Stimulated activated CD4-positive, alpha-beta T cell treated with anti-CD3 and anti-CD28 coated beads, Interleukin-2, amount 100 ng/mL, for 24 hours (primary cell): Measurements from ENCODE around the gene MSI1.

Experiments used
- DNase-seq, 2 donors: peaks; one replicate each; pipeline ENCODE4 v3.0.0-alpha.2; 2020

MSI1 gene

GRCh38 chr12:120368789-120369602, at the start of gene MSI1:
Gene MSI1 (minus strand): TSS chr12:120369164. CDS start chr12:120369091, 73 bp downstream.
- DNase-seq = peak in 1 of 2 donors; percentile 21

GRCh38 chr12:120417917-120418580, 49.1 kb upstream of the MSI1 start:
- DNase-seq = no peak

- no peak for DNase-seq
These were observed 47.7 kb upstream of the MSI1 start for GRCh38 chr12:120416490-120417216.

GRCh38 chr12:120413901-120414695, 45.1 kb upstream of the MSI1 start:
- no peak for DNase-seq

- DNase-seq = no peak
These were observed 43.5 kb upstream of the MSI1 start for GRCh38 chr12:120412421-120412820.

- no peak for DNase-seq
These were observed 39.8 kb upstream of the MSI1 start for GRCh38 chr12:120408771-120409170.

- no peak for DNase-seq
These were observed 37.6 kb upstream of the MSI1 start for GRCh38 chr12:120406553-120406952.

GRCh38 chr12:120406069-120406468, 37.1 kb upstream of the MSI1 start:
- no peak for DNase-seq

- no peak for DNase-seq
These were observed 35.3 kb upstream of the MSI1 start for GRCh38 chr12:120404271-120404670.

- DNase-seq = no peak
These were observed 34.9 kb upstream of the MSI1 start for GRCh38 chr12:120403869-120404268.

- DNase-seq = no peak
These were observed 33.3 kb upstream of the MSI1 start for GRCh38 chr12:120402217-120402616.

GRCh38 chr12:120399531-120399930, 30.6 kb upstream of the MSI1 start:
- DNase-seq = no peak

- no peak for DNase-seq
These were observed 29.0 kb upstream of the MSI1 start for GRCh38 chr12:120397824-120398540.

- no peak for DNase-seq
These were observed 25.8 kb upstream of the MSI1 start for GRCh38 chr12:120394483-120395367.

- no peak for DNase-seq
These were observed 21.7 kb upstream of the MSI1 start for GRCh38 chr12:120390540-120391120.

GRCh38 chr12:120388691-120389481, 19.9 kb upstream of the MSI1 start:
- DNase-seq = no peak

- no peak for DNase-seq
These were observed 12.9 kb upstream of the MSI1 start for GRCh38 chr12:120381752-120382419.

GRCh38 chr12:120378036-120378435, 9.1 kb upstream of the MSI1 start:
- DNase-seq = no peak

- DNase-seq = no peak
These were observed 8.6 kb upstream of the MSI1 start for GRCh38 chr12:120377611-120378010.
